HG02884 (cell line): ENCODE data around the gene FTCD.

Source experiments
- ATAC-seq: cut with Tn5 transposase; IDR thresholded peaks from one replicate; pipeline ENCODE4 v1.9.1; 2021; ENCODE audit warnings: mild to moderate bottlenecking, moderate library complexity; ENCODE audit not compliant: unreplicated experiment

Gene FTCD

DNA sequence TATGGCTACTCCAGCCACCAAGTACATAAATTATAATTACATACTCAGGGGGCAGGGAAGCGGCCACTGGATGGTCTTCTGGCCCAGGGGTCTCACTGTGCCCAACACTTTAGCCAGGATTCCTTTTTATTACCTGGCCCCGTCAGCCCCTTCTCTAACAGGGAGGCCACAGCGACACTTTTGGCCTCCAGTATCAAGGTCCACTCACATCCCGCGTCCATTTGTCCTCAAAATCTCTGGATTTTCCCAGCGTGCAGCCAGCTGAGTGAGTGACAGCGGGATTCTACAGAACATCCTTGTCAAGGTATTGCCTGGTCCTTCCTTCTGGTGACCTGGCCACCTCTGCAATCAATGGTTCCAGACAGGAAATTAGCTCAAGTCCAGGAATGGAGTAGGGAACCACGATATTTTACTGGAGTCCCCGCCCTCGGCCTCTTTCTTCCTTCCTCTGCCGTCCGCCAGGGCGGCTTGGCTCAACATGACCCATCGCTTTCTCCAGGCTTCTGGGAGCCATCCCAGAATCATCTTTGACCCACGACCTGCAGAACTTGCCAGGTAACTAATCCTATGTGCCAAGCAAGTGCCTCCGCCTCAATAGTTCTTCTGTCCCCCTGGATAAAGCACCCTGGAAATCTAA, 60.2 kb downstream of the FTCD start:
- no peak for ATAC-seq

DNA sequence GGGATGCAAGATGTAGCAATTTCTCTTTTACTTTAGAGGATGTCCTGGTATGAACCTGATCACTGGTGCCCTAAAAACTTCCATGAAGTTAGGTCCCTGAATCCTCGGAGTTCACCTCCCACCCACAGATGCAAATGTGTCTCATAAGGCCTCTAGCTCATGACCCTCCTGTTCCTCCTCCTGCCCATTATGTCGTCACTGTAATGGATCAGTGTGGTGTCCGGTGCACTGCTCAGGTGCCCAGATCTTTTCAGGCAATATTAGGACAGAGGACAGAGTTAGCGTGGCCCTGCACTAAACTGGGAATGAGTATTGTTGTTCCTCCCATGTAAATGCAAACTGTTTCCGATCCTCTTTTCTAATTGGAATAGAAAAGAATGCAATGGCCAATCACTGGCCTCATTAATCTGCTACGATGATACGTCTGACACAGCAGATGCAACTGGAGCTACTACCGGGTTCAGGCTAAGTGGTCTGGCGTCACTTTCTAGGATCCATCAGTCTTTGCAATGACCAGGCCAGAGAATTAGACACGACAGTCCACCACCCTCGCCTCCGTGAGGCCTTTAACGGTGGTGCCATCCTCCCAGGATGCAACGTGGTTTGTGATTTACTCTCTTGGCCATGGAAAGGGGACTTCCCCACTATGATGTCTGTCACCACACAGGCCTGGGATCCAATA, 60.8 kb downstream of the FTCD start:
- no peak for ATAC-seq

DNA sequence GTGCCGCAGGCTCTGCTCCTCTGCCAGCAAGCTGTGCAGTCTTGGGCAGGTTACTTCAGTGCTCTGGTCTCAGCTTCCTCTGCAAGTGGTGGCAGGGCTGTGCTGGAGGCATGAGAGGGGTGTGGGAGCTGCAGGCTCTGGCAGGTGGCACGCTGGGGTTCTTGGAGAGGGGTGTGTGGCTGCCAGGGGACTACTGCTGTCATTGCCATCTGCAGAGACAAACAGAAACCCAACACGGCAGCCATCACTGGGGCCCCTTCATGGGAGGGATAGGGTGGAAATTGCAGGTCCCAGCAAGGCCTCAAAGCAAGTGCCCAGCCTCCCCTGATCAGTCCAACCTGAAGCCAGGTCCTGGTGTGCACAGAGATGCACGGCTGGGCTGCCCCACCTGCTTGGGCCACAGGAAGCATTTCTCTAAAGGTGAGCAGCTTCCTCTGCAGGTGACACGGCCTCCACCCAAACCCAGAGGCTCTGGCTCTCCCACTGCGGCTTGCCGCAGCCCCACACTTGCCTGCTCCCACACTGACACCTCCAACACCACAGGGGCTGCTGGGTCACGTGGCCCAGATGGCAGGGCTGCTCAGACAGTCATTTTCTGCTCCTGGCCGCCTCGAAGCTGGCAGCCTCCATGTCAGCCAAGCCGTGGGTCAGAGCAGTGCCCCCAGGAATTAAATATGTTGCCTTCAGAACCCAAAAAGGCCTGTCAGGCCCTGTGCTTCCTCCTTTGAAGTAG, 61.5 kb downstream of the FTCD start:
- ATAC-seq = no peak

DNA sequence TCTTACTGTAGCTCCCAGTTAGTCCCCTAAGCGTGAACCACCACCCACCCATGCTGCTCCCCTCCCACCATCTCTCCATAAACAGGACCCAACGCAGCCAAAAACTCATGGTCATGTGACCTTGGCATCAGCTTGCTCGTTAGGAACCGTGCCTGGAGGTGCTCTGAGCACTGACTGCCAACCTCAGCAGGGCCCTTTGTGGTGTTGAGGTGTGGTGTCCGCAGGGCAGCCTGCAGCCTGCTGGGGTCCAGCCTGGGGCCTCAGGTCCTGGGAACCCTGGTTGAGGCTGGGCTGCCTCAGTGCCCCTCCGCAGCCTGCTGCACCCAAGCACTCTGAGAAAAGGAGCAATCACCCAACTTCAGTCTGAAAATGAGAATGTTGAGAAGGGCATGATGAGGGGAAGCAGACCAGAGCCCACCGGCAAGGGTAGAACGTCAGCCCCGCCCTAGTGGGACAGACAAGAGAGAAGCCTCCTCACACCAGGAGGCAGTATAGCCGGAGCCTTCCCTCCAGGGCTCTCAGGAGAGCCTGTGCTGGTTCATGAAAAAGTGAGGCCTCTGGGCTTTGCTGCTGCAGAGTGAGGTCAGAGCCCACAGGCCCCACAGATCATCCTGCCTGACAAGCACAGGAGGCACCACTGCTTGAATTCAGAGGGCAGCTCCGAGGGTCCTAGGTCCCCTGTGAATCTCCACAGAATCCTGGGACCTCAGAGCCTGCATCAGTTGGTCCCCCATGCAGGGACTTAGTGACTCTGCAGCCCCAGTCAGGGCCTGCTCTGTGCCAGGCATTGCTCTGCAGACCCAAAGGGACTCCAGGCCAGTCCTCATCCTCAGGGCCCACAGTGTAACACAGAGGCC, 62.3 kb downstream of the FTCD start:
- no peak for ATAC-seq

GRCh38 chr21:46092026-46092764, 63.2 kb downstream of the FTCD start:
- no peak for ATAC-seq

DNA sequence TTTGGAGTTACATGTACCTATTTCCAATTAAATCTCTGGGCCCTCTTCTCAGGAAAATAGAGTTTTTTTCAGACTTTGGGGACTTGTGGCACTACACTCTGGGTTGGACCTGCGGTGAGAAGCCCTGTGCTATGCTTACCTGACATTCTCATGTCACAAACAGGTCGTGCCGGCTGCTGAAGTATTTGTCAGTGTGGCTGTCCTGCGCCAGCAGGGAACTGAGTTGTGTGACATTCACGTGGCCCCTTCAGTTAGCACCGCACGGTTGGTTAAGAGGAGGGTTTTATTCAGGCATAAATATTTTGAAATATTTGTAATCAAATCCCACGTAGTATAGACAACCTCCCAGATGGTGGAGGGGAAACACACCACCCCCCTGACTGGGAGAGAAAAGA, 63.8 kb downstream of the FTCD start:
- no peak for ATAC-seq

GRCh38 chr21:46091118-46091517, 64.3 kb downstream of the FTCD start:
- ATAC-seq = no peak

GRCh38 chr21:46089285-46089684, 66.1 kb downstream of the FTCD start:
- ATAC-seq = no peak

- no peak for ATAC-seq
Observed at GRCh38 chr21:46088189-46088588, 67.2 kb downstream of the FTCD start.

DNA sequence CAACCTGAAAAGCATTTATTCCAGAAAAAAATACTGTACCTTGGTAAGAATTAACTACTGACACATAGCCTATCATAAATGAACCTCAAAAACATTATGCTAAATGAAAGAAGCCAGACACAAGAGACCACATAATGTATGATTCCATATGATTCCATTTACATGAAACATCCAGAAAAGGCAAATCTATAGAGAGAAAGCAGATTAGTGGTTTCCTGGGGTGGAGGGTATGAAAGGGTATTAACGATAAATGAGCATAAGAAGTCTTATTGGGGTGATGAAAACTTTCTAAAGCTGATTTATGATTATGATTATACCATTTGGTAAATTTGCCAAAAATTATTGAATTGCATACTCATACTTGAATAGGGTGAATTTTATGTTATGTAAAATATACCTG, 67.7 kb downstream of the FTCD start:
- ATAC-seq = no peak
